Measurements from ENCODE around the gene SLC10A3. TPM values are rescaled to one million over a fixed set of nuclear protein-coding genes. Genes with fewer than 3 reads are reported as not detected.

SLC10A3 gene
- total and polyA plus RNA-seq, 2 of the 8 experiments (the other 6 are each of a cell fraction or from before 2014, with no cell fraction given), result 6.8 to 9.5 TPM

- Histone ChIP-seq H3K4me2 (ENCODE audit: insufficient read depth in 1 of 2, low read depth in 2 of 2, low read length in 2 of 2) (peak overlapping the region; percentile 93 to 99), H4K91ac (replicated peaks; ENCODE audit: insufficient read length, low read length) (no peak overlapping the region), H2BK20ac (ENCODE audit: low read length) (no peak overlapping the region), H3K27ac (ENCODE audit: low read depth, low read length) (peak overlapping the region; percentile 62; the same call in 1 of the 2 replicates), H3K4me1 (replicated peaks in 1 of 4; ENCODE audit: control insufficient read depth in 3 of 4, insufficient read depth in 4 of 4, low read length in 3 of 4) (peaks cover 1 to 10% (median 7%) of the 10 kb centered on the region in 4 experiments; a peak in 6 of 7 replicates), H4K20me1 (replicated peaks in 1 of 2; ENCODE audit: control insufficient read depth in 1 of 2, insufficient read depth in 2 of 2, low read length in 2 of 2) (no peaks in the 10 kb centered on the region), H3K27me3 (replicated peaks in 1 of 4; ENCODE audit: control insufficient read depth in 3 of 4, extremely low read depth in 1 of 4, insufficient read depth in 3 of 4, low read length in 3 of 4) (no peaks in the 10 kb centered on the region), H4K8ac (ENCODE audit: extremely low read depth, insufficient read depth, low read length) (no peak overlapping the region; the same call in 1 of the 2 replicates), H3K14ac (ENCODE audit: insufficient read length) (no peak overlapping the region), H3K23me2 (ENCODE audit: low read depth, low read length) (peaks cover 9% of the 10 kb centered on the region), H3K9ac (replicated peaks in 1 of 4; ENCODE audit: extremely low read depth in 1 of 4, low read depth in 3 of 4, low read length in 3 of 4) (peak overlapping the region in 1 of 4 experiments; percentile 40; a peak in 2 of 7 replicates), H3K4me3 (ENCODE audit: extremely low read depth in 1 of 4, insufficient read depth in 2 of 4, low read depth in 3 of 4, low read length in 4 of 4) (peak overlapping the region; percentile 41 to 81 (median 45); a peak in 6 of 8 replicates), H3K4ac (replicated peaks; ENCODE audit: insufficient read length, low read depth, low read length) (no peak overlapping the region), H3K79me1 (ENCODE audit: low read depth, low read length) (no peaks in the 10 kb centered on the region), H3K18ac (ENCODE audit: extremely low read depth, low read length) (peak overlapping the region; percentile 38; the same call in 1 of the 2 replicates), H2AK5ac (ENCODE audit: low read depth, low read length) (no peak overlapping the region), H4K5ac (ENCODE audit: insufficient read length, low read depth, low read length) (no peak overlapping the region), H3K9me3 (ENCODE audit: insufficient read depth in 2 of 2, low read depth in 1 of 2, low read length in 1 of 2) (no peaks in the 10 kb centered on the region), H3K36me3 (ENCODE audit: control insufficient read depth in 2 of 4, insufficient read depth in 4 of 4, low read length in 3 of 4) (no peaks in the 10 kb centered on the region), H2BK5ac (ENCODE audit: low read depth, low read length) (no peak overlapping the region; the same call in 1 of the 2 replicates), H2BK15ac (ENCODE audit: low read length) (no peak overlapping the region), H3K56ac (replicated peaks; ENCODE audit: insufficient read length, low read depth, low read length) (no peak overlapping the region), H3K23ac (ENCODE audit: insufficient read length) (no peak overlapping the region), H3K79me2 (ENCODE audit: control insufficient read depth in 1 of 2, insufficient read depth in 2 of 2, low read length in 2 of 2) (no peaks in the 10 kb centered on the region), H2BK120ac (replicated peaks; ENCODE audit: low read depth, low read length) (no peak overlapping the region), H2BK12ac (ENCODE audit: low read depth, low read length) (no peak overlapping the region), H2AFZ (ENCODE audit: low read length) (no peak overlapping the region)
- 10% methylated on average over 11 of the region's 25 CpGs; no CpG with 5 or more reads in 1 of the 2 experiments for WGBS, 2 experiments (ENCODE audit: extremely low coverage in 1 of 2, insufficient coverage in 1 of 2, insufficient read length in 1 of 2, insufficient replicate concordance in 2 of 2, low coverage in 1 of 2, low lambda C conversion rate in 2 of 2, missing lambda C conversion rate in 1 of 2)
- DNase-seq (ENCODE audit: low read depth in 1 of 2, low spot score in 2 of 2) (peak in 1 of 2 experiments; percentile 49), FAIRE-seq (no peak)
- CTCF ChIA-PET (ENCODE audit: partially characterized antibody), result interaction anchor here (1.1 kb wide), 1 partner anchor 12 kb away, joined by 3 read pairs; no protein-coding TSS in a partner anchor
- TF ChIP-seq ZNF274 (IDR thresholded peaks at IDR 0.05; ENCODE audit: borderline replicate concordance, extremely low read depth, low read length) (no peak), POLR2A (IDR thresholded peaks at IDR 0.05; ENCODE audit: control extremely low read depth in 1 of 2, low read depth in 2 of 2, low read length in 2 of 2) (peak in 1 of 2 experiments; percentile 13; a peak in 1 of 3 replicates)
- POLR2A ChIA-PET (ENCODE audit: partially characterized antibody), result interaction anchor here (0.8 to 2.4 kb wide), 11 partner anchors 9 to 144 kb away, joined by 3 to 10 read pairs (median 4); partner anchors contain the start of genes EMD, RPL10 and UBL4A
These were observed 26.8 kb upstream of the SLC10A3 start for GRCh38 chrX:154517101-154517781.

Measured in H1 (cell line).